NCI-H146 treated with DMSO at 0.1 percent for 48 hours (cell line): ENCODE data around the gene PKNOX1.
"Not testable (repeated sequence)": the region's sequence is repeated elsewhere in the genome, so short reads cannot be mapped to it uniquely, and the experiment has no call there.

Experiments
- DNase-seq: peaks from one replicate; lab custom pipeline; 2025; ENCODE audit not compliant: unreplicated experiment; lab: John Stamatoyannopoulos, UW

The PKNOX1 gene

GRCh38 chr21:42951193-42951592 is 23.2 kb upstream of the PKNOX1 start:
- DNase-seq = not testable (repeated sequence)

- DNase-seq = no peak
Observed at GRCh38 chr21:42956824-42957630, 17.3 kb upstream of the PKNOX1 start.

GRCh38 chr21:42958122-42958521 is 16.2 kb upstream of the PKNOX1 start:
- DNase-seq = not testable (repeated sequence)

- DNase-seq = no peak
Observed at GRCh38 chr21:42959728-42960127, 14.6 kb upstream of the PKNOX1 start.

GRCh38 chr21:42962380-42963007 is 11.9 kb upstream of the PKNOX1 start:
- no peak for DNase-seq

GRCh38 chr21:42964086-42964485 is 10.3 kb upstream of the PKNOX1 start:
- no peak for DNase-seq

GRCh38 chr21:42964546-42965210 is 9.7 kb upstream of the PKNOX1 start:
- DNase-seq = no peak

GRCh38 chr21:42965211-42965560 is 9.2 kb upstream of the PKNOX1 start:
- no peak for DNase-seq

GRCh38 chr21:42967616-42968015 is 6.7 kb upstream of the PKNOX1 start:
- not testable (repeated sequence) for DNase-seq

- DNase-seq = no peak
Observed at GRCh38 chr21:42969193-42969600, 5.2 kb upstream of the PKNOX1 start.

- DNase-seq = no peak
Observed at GRCh38 chr21:42970946-42971653, 3.3 kb upstream of the PKNOX1 start.

GRCh38 chr21:42971897-42972275 is 2.5 kb upstream of the PKNOX1 start:
- DNase-seq = peak; percentile 5

- peak; percentile 27 for DNase-seq
Observed at GRCh38 chr21:42973309-42973990, 912 bp upstream of the PKNOX1 start.

GRCh38 chr21:42974832-42975820 is 764 bp downstream of the PKNOX1 start:
- no peak for DNase-seq

GRCh38 chr21:42975886-42976608 is 1.7 kb downstream of the PKNOX1 start:
- DNase-seq = no peak

- DNase-seq = no peak
Observed at GRCh38 chr21:42980312-42981213, 6.2 kb downstream of the PKNOX1 start.

- no peak for DNase-seq
Observed at GRCh38 chr21:42981214-42981523, 6.8 kb downstream of the PKNOX1 start.

GRCh38 chr21:42981862-42982261 is 7.5 kb downstream of the PKNOX1 start:
- DNase-seq = no peak
